Measurements from ENCODE around the gene CLTB.

CLTB gene

GRCh38 chr5:176381979-176382378 lies 34.4 kb downstream of the CLTB start:
- no peak for DNase-seq

DNA sequence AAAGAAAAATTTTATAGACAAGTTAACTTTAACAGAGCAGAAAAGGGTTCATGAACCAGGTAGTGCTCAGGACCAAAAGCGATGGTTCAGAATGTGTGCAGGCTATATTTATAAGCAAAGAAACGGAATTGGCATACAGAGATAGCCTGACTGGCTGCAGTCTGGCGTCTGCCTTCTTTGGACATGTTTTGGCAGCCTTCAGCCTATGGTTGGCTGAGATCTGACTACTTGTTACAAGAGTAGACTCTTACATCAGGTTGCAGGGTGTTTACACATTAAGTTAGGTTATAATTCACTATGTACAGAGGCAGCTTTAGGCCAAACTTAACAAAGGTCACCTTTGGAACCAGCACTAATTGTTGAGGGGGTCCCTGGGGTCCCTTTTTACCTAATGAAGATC lies 34.9 kb downstream of the CLTB start:
- DNase-seq: no peak

- no peak for DNase-seq
Measured at GRCh38 chr5:176379881-176380280, 36.5 kb downstream of the CLTB start.

GRCh38 chr5:176373100-176373818 lies 43.1 kb downstream of the CLTB start:
- DNase-seq: no peak

GRCh38 chr5:176371621-176372539 lies 44.5 kb downstream of the CLTB start:
- no peak for DNase-seq

GRCh38 chr5:176369934-176370711 lies 46.2 kb downstream of the CLTB start:
- no peak for DNase-seq

DNA sequence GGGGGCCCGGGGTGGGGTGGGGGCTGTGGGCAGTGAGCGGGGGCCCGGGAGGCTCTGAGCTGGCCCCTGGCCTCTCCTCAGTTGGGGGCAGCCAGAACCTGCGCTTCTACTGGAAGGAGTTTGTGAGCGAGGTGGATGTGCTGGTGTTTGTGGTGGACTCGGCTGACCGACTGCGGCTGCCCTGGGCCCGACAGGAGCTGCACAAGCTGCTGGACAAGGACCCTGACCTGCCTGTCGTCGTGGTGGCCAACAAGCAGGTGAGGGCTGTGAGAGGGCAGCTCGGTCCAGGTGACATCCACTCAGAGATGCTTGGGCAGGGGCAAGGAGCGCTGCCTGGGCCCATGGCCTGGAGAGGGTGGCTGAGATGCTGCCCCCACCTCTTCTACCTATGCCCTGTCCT lies 47.6 kb downstream of the CLTB start:
- no peak for DNase-seq

GRCh38 chr5:176366232-176366894 lies 50.0 kb downstream of the CLTB start:
- no peak for DNase-seq

DNA sequence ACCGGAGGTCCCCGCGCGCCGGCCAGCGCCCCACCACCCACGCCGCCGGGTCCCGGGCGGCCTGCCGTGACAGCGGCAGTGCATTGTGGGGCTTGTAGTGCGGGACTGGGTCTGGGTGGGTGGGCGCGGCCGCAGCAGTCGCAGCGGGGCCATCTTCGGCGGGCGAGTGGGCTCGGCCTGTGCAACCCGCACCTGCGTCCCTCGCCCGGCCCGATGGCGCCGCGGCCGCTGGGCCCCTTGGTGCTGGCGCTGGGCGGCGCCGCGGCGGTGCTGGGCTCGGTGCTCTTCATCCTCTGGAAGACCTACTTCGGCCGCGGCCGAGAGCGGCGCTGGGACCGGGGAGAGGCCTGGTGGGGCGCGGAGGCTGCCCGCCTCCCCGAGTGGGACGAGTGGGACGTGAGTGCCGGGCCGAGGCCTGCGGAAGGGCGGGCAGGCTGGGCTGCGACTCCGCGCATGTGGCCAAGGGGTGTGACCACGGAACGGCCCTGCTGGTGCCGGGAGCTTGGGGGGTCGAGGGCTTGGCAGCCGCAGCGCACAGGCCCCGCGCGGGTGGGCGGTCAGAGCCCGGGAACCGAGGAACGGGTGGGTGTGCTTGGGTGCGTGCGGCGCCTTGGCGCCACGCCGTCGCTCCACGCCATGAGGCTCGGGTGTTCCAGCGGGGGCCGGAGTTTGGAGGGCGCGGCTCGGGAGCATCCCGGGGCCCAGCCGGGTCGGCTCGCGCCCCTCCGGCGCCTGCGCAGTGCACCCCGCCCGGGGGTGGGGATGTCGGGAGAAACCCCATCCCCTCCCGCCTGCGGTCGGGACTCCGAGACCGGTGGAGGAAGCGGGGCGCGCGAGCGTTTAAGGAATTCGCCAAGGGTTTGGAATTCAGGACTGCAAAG lies 50.7 kb downstream of the CLTB start, which contains the start of gene ARL10:
ARL10 (plus strand) TSS at position 137 of the 881 bp plus-strand sequence; CDS start at position 214, 77 bp downstream.
- peak; percentile 41 for DNase-seq

- no peak for DNase-seq
Measured at GRCh38 chr5:176364765-176365350, 51.5 kb downstream of the CLTB start.

GRCh38 chr5:176362233-176362490 lies 54.2 kb downstream of the CLTB start:
- DNase-seq: no peak

- DNase-seq: peak; percentile 94
Measured at GRCh38 chr5:176361437-176362232, 54.7 kb downstream of the CLTB start, which contains the start of gene KIAA1191. TSS of gene KIAA1191 (minus strand) at chr5:176361764. CDS start at chr5:176359508, 2,256 bp downstream.

DNA sequence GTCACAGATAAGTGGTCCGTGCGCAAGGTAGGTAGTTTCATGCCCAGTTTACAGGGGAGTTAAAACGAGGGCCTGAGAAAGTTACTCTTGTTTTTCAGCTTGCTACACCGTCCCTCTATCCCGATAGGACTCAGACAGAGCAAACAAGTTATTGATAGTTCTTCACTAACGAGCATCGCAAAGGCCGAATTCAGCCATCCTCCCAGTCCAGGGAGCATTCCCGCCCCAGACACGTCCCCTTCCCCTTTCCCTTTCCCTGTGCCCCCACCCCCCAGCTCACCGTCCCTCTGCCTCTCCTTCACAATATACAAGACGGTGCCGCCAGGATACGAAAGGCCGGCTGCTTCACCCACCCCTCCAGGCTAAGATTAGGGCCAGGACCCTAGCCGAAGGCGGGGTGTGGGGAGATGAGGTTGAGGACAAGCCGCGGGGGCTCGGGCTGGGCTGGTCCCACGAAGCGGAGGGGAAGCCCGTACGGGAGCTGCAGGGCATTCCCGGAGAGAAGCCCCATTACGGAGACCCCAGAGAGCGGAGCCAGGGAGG lies 55.4 kb downstream of the CLTB start:
- peak; percentile 7 for DNase-seq

- DNase-seq: no peak
Measured at GRCh38 chr5:176359658-176360057, 56.7 kb downstream of the CLTB start.

DNA sequence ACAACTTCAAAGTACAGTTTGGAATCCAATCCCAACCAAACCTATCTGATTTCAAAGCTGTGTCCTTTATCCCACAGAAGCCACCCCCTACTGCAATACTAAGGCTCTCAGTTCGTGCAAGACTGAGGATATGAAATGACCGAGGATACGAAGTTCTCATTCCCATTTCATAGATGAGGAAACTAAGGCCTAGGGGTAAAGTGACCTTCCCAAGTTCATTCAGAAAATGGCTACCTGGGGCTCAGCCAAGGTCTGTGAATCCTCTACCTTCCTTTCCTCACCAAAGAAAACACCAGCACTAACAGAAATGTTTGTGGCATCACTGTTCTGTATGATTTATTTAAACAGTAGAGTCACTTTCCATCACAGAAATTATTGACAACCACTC lies 60.2 kb downstream of the CLTB start:
- DNase-seq: no peak

- DNase-seq: no peak
Measured at GRCh38 chr5:176355400-176356178, 60.8 kb downstream of the CLTB start.

DNA sequence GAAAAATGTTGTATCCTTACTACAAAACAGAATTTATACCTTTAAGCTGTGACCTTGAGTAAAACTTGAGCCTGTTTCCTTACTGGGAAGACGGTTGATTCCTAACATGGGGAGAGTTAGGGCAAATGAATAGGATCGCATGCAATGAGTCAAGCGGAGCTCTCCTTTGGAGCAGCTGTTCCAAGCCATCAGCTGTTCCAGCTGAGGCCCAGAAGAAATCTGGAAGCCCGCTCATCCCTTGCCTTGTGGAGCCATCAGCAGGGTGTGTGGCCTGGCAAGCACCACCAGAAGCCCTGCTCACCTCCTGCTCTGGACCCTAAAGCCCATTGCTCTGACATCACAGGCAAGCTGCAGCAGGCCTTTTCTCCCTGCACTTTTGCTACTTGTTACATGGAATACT lies 62.8 kb downstream of the CLTB start:
- no peak for DNase-seq

- no peak for DNase-seq
Measured at GRCh38 chr5:176352116-176352878, 64.0 kb downstream of the CLTB start.

DNA sequence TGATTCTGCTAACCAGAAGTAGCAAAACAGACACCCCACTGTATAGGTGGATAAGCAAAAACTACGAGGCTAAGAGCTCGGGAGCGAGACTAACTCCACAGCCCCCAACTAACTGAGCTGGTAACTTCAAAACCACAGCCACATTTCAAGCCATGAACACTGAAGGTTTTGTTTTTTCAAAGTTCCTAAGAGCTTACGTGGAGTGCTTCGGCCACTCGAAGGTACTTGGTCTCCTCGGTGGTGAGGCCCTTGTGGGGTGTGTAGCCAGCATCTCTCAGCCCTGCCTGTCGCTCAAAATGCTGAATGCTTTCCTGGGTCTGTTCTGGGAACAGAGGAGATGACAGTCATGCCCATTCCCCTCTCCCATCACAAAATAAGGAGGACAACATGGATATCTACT lies 65.9 kb downstream of the CLTB start:
- DNase-seq: no peak
